HEK293 (cell line): Measurements from ENCODE around the gene UNC45B.

Experiments used
- CTCF ChIA-PET: fragments of 350-600 bp; formaldehyde crosslinking; extraction: SDS; loops from one replicate; lab custom pipeline; 2021; ENCODE audit warnings: antibody characterized with exemption; lab: Yijun Ruan, JAX
- POLR2A ChIA-PET: fragments of 300-600 bp; formaldehyde crosslinking; extraction: SDS; loops from one replicate; lab custom pipeline; 2020; ENCODE audit warnings: antibody characterized with exemption, inconsistent platforms; lab: Yijun Ruan, JAX
- H3K27ac ChIP-seq: fragments of 200-500 bp; sonication (Bioruptor generic); 2 replicates; pipeline ENCODE4 v1.5.1; 2014; ENCODE audit warnings: low read depth, low read length, control low read depth, inconsistent platforms; ENCODE audit errors: extremely low read depth
- H3K36me3 ChIP-seq, 2 experiments: fragments of 200-500 bp in 1 of 2; sonication (Bioruptor generic) in 1 of 2; 1 replicate in 1 of 2; 2 replicates in 1 of 2; pipeline ENCODE4 v1.5.1; 2014 to 2017; ENCODE audit warnings: inconsistent platforms in 2 of 2, low read length in 2 of 2; ENCODE audit not compliant: control insufficient read depth in 2 of 2, insufficient read depth in 1 of 2
- H3K4me1 ChIP-seq: fragments of 200-500 bp; sonication (Bioruptor generic); 2 replicates; pipeline ENCODE4 v1.5.1; 2014; ENCODE audit warnings: mild to moderate bottlenecking, low read length, inconsistent platforms; ENCODE audit not compliant: control insufficient read depth, insufficient read depth
- H3K4me3 ChIP-seq: 2 replicates; pipeline ENCODE4 v1.5.1; 2011; ENCODE audit warnings: low read depth, mild to moderate bottlenecking, control low read depth, low read length, moderate library complexity
- H3K9me3 ChIP-seq: fragments of 200-500 bp; sonication (Bioruptor generic); 2 replicates; pipeline ENCODE4 v1.5.1; 2014; ENCODE audit warnings: low read depth, low read length, inconsistent platforms; ENCODE audit not compliant: control insufficient read depth, insufficient read depth
- HOXC10 ChIP-seq: sonication (generic); formaldehyde crosslinking; IDR thresholded peaks from 2 replicates; pipeline ENCODE4 v1.8.1; 2023; ENCODE audit warnings: mild to moderate bottlenecking, missing genetic modification reagents
- KLF7 ChIP-seq: fragments of 450-650 bp; formaldehyde crosslinking; IDR thresholded peaks from 2 replicates; pipeline ENCODE4 v1.5.1; 2016; ENCODE audit warnings: missing biosample characterization, missing genetic modification characterization, borderline replicate concordance
- ZBTB1 ChIP-seq: fragments of 450-650 bp; formaldehyde crosslinking; IDR thresholded peaks from 2 replicates; pipeline ENCODE4 v1.5.1; 2016; ENCODE audit warnings: missing biosample characterization, missing genetic modification characterization
- ZBTB20 ChIP-seq: fragments of 450-650 bp; formaldehyde crosslinking; IDR thresholded peaks from 2 replicates; pipeline ENCODE4 v1.5.1; 2016; ENCODE audit warnings: missing biosample characterization, missing genetic modification characterization
- ZNF10 ChIP-seq: fragments of 450-650 bp; formaldehyde crosslinking; IDR thresholded peaks from 2 replicates; pipeline ENCODE4 v1.5.1; 2017; ENCODE audit warnings: missing biosample characterization, missing genetic modification characterization
- ZNF221 ChIP-seq: fragments of 450-650 bp; formaldehyde crosslinking; IDR thresholded peaks from 2 replicates; pipeline ENCODE4 v1.5.1; 2017; ENCODE audit warnings: missing biosample characterization, missing genetic modification characterization, borderline replicate concordance
- ZNF24 ChIP-seq: fragments of 450-650 bp; formaldehyde crosslinking; IDR thresholded peaks from 2 replicates; pipeline ENCODE4 v1.5.1; 2016; ENCODE audit warnings: missing biosample characterization, missing genetic modification characterization
- ZNF324 ChIP-seq: fragments of 450-650 bp; formaldehyde crosslinking; IDR thresholded peaks from 2 replicates; pipeline ENCODE4 v1.5.1; 2016; ENCODE audit warnings: missing biosample characterization, missing genetic modification characterization
- ZNF341 ChIP-seq: fragments of 450-650 bp; formaldehyde crosslinking; IDR thresholded peaks from 2 replicates; pipeline ENCODE4; 2016; ENCODE audit warnings: low read depth, missing biosample characterization, missing genetic modification characterization
- ZNF394 ChIP-seq: fragments of 450-650 bp; formaldehyde crosslinking; IDR thresholded peaks from 2 replicates; pipeline ENCODE4 v1.5.1; 2016; ENCODE audit warnings: missing biosample characterization, missing genetic modification characterization, mild to moderate bottlenecking, moderate library complexity, borderline replicate concordance
- ZNF558 ChIP-seq: fragments of 450-650 bp; formaldehyde crosslinking; IDR thresholded peaks from 2 replicates; pipeline ENCODE4 v1.5.1; 2016; ENCODE audit warnings: missing biosample characterization, missing genetic modification characterization
- TF ChIP-seq, protein P1 (sequence below): fragments of 450-650 bp; formaldehyde crosslinking; IDR thresholded peaks from 2 replicates; pipeline ENCODE4 v1.5.1; 2016; ENCODE audit warnings: missing biosample characterization, missing genetic modification characterization
- TF ChIP-seq, protein P2 (sequence below): fragments of 450-650 bp; formaldehyde crosslinking; IDR thresholded peaks from 2 replicates; pipeline ENCODE4 v1.5.1; 2016; ENCODE audit warnings: missing biosample characterization, missing genetic modification characterization
- TF ChIP-seq, protein P3 (sequence below): fragments of 450-650 bp; formaldehyde crosslinking; IDR thresholded peaks from 2 replicates; pipeline ENCODE4 v1.5.1; 2016; ENCODE audit warnings: missing biosample characterization, missing genetic modification characterization, low read depth
- TF ChIP-seq, protein P4 (sequence below): fragments of 450-650 bp; formaldehyde crosslinking; IDR thresholded peaks from 2 replicates; pipeline ENCODE4 v1.5.1; 2016; ENCODE audit warnings: missing biosample characterization, missing genetic modification characterization
- TF ChIP-seq, protein P5 (sequence below): fragments of 450-650 bp; formaldehyde crosslinking; IDR thresholded peaks from 2 replicates; pipeline ENCODE4 v1.5.1; 2016; ENCODE audit warnings: missing biosample characterization, missing genetic modification characterization
- TF ChIP-seq, protein P6 (sequence below): fragments of 450-650 bp; formaldehyde crosslinking; IDR thresholded peaks from 2 replicates; pipeline ENCODE4 v1.5.1; 2016; ENCODE audit warnings: missing biosample characterization, missing genetic modification characterization
- TF ChIP-seq, protein P7 (sequence below): fragments of 450-650 bp; formaldehyde crosslinking; IDR thresholded peaks from 2 replicates; pipeline ENCODE4 v1.5.1; 2017; ENCODE audit warnings: missing biosample characterization, missing genetic modification characterization

UNC45B gene

DNA sequence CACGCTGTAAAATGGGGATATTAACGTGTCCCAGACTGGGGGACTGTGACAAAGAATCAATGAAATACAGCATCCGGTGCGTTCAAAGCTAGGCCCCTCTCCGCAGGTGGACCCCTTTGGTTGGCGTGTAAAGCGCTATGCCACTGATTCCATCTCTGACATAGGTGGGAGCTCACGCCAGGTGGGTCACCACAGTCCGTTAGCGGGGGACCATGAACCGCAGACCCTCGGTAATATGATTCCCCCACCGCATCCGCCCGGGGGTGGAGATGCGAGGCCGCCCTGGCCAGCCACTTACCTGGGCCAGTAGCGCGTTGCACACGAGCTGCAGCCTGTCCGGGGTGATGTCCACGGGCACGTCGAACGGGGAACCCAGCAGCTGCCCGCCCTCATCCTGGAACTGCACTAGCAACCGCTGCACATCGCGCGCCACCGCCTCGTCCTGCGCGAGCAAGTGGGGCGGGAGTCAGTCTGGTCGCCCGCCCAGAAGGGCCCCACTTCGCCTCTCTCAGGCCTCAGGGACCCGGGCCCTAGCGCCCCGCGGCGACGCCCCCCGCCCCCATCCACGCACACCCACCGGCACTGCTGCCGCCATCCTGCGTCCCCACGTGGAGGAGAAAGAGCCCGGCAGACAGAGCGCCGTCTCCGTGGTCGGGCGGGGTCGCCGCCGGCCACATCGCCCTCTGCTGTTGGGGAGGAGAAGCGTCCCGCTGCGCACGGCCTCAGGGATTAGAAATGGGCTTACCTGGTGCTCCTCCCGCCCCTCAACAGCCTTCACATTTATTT lies 5.7 kb upstream of the UNC45B start, which contains the start of gene NLE1 (continued):
- TF ChIP-seq, protein P1, sequence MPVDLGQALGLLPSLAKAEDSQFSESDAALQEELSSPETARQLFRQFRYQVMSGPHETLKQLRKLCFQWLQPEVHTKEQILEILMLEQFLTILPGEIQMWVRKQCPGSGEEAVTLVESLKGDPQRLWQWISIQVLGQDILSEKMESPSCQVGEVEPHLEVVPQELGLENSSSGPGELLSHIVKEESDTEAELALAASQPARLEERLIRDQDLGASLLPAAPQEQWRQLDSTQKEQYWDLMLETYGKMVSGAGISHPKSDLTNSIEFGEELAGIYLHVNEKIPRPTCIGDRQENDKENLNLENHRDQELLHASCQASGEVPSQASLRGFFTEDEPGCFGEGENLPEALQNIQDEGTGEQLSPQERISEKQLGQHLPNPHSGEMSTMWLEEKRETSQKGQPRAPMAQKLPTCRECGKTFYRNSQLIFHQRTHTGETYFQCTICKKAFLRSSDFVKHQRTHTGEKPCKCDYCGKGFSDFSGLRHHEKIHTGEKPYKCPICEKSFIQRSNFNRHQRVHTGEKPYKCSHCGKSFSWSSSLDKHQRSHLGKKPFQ (tag by site-specific recombination), result no peak
- TF ChIP-seq, protein P2, sequence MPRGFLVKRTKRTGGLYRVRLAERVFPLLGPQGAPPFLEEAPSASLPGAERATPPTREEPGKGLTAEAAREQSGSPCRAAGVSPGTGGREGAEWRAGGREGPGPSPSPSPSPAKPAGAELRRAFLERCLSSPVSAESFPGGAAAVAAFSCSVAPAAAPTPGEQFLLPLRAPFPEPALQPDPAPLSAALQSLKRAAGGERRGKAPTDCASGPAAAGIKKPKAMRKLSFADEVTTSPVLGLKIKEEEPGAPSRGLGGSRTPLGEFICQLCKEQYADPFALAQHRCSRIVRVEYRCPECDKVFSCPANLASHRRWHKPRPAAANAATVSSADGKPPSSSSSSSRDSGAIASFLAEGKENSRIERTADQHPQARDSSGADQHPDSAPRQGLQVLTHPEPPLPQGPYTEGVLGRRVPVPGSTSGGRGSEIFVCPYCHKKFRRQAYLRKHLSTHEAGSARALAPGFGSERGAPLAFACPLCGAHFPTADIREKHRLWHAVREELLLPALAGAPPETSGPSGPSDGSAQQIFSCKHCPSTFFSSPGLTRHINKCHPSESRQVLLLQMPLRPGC (tag by site-specific recombination), result peak; percentile 70
- TF ChIP-seq ZNF558 (tag by site-specific recombination) (0 out of 2 replicates have a peak, but pooled peaks have one; percentile 13), KLF7 (peak; percentile 95), ZBTB20 (tag by site-specific recombination) (peak; percentile 82; the same call in 1 of the 2 replicates), HOXC10 (CRISPR knock-in tag) (no peak), ZBTB1 (0 out of 2 replicates have a peak, but pooled peaks have one; percentile 11), ZNF394 (tag by site-specific recombination) (peak; percentile 68; the same call in 1 of the 2 replicates), ZNF10 (peak; percentile 41; the same call in 1 of the 2 replicates), ZNF24 (peak; percentile 77; the same call in 1 of the 2 replicates), ZNF324 (peak; percentile 91; the same call in 1 of the 2 replicates), ZNF221 (tag by site-specific recombination) (no peak)
- TF ChIP-seq, protein P3, sequence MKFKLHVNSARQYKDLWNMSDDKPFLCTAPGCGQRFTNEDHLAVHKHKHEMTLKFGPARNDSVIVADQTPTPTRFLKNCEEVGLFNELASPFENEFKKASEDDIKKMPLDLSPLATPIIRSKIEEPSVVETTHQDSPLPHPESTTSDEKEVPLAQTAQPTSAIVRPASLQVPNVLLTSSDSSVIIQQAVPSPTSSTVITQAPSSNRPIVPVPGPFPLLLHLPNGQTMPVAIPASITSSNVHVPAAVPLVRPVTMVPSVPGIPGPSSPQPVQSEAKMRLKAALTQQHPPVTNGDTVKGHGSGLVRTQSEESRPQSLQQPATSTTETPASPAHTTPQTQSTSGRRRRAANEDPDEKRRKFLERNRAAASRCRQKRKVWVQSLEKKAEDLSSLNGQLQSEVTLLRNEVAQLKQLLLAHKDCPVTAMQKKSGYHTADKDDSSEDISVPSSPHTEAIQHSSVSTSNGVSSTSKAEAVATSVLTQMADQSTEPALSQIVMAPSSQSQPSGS (tag by site-specific recombination), result no peak
- TF ChIP-seq, protein P4, sequence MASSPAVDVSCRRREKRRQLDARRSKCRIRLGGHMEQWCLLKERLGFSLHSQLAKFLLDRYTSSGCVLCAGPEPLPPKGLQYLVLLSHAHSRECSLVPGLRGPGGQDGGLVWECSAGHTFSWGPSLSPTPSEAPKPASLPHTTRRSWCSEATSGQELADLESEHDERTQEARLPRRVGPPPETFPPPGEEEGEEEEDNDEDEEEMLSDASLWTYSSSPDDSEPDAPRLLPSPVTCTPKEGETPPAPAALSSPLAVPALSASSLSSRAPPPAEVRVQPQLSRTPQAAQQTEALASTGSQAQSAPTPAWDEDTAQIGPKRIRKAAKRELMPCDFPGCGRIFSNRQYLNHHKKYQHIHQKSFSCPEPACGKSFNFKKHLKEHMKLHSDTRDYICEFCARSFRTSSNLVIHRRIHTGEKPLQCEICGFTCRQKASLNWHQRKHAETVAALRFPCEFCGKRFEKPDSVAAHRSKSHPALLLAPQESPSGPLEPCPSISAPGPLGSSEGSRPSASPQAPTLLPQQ, result peak; percentile 84
- TF ChIP-seq, protein P5, sequence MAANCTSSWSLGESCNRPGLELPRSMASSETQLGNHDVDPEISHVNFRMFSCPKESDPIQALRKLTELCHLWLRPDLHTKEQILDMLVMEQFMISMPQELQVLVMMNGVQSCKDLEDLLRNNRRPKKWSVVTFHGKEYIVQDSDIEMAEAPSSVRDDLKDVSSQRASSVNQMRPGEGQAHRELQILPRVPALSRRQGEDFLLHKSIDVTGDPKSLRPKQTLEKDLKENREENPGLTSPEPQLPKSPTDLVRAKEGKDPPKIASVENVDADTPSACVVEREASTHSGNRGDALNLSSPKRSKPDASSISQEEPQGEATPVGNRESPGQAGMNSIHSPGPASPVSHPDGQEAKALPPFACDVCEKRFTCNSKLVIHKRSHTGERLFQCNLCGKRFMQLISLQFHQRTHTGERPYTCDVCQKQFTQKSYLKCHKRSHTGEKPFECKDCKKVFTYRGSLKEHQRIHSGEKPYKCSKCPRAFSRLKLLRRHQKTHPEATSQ (tag by site-specific recombination), result peak; percentile 79
- TF ChIP-seq, protein P6, sequence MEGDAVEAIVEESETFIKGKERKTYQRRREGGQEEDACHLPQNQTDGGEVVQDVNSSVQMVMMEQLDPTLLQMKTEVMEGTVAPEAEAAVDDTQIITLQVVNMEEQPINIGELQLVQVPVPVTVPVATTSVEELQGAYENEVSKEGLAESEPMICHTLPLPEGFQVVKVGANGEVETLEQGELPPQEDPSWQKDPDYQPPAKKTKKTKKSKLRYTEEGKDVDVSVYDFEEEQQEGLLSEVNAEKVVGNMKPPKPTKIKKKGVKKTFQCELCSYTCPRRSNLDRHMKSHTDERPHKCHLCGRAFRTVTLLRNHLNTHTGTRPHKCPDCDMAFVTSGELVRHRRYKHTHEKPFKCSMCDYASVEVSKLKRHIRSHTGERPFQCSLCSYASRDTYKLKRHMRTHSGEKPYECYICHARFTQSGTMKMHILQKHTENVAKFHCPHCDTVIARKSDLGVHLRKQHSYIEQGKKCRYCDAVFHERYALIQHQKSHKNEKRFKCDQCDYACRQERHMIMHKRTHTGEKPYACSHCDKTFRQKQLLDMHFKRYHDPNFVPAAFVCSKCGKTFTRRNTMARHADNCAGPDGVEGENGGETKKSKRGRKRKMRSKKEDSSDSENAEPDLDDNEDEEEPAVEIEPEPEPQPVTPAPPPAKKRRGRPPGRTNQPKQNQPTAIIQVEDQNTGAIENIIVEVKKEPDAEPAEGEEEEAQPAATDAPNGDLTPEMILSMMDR (tag by site-specific recombination), result peak; percentile 96

DNA sequence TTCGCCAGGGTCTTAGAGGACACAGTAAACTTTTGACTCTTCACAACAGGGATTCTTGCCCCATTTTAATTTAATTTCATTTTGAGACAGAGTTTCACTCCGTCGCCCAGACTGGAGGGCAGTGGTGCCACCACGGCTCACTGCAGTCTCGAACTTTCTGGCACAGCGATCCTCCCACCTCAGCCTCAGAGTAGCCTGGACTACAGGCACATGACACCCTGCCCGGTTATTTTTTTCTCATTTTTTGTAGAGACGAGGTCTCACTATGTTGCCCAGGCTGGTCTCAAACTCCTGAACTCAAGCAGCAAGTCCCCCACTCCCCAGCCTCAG lies 5.2 kb upstream of the UNC45B start:
- H3K36me3 ChIP-seq, result peaks cover 17 to 26% of the 10 kb centered on the region in 2 experiments
- H3K9me3 ChIP-seq, result no peaks in the 10 kb centered on the region
- H3K4me1 ChIP-seq, result peaks cover 4% of the 10 kb centered on the region; the same call in 1 of the 2 replicates
- ChIA-PET CTCF (interaction anchor here (0.5 kb wide), 1 partner anchor 11 kb away, joined by 3 read pairs; no protein-coding TSS in a partner anchor), POLR2A (no interaction called here)
- no peak overlapping the region; the same call in 1 of the 2 replicates for H3K4me3 ChIP-seq
- no peak overlapping the region for H3K27ac ChIP-seq
- TF ChIP-seq, protein P7, sequence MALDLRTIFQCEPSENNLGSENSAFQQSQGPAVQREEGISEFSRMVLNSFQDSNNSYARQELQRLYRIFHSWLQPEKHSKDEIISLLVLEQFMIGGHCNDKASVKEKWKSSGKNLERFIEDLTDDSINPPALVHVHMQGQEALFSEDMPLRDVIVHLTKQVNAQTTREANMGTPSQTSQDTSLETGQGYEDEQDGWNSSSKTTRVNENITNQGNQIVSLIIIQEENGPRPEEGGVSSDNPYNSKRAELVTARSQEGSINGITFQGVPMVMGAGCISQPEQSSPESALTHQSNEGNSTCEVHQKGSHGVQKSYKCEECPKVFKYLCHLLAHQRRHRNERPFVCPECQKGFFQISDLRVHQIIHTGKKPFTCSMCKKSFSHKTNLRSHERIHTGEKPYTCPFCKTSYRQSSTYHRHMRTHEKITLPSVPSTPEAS (tag by site-specific recombination), result no peak
- TF ChIP-seq ZNF341 (tag by site-specific recombination), result peak; percentile 49
